Psoas muscle (tissue), 8 donors: Measurements from ENCODE around the gene LRRC14B. TPM values are rescaled to one million over a fixed set of nuclear protein-coding genes. Genes with fewer than 3 reads are reported as not detected.
"Not testable (repeated sequence)": the region's sequence is repeated elsewhere in the genome, so short reads cannot be mapped to it uniquely, and the experiment has no call there.

Experiments used
- ATAC-seq, 4 donors: fragments of 200-7000 bp; cut with Tn5 transposase; one replicate each; pipeline ENCODE4 v1.9.1; 2020; ENCODE audit warnings: moderate library complexity in 3 of 4, mild to moderate bottlenecking in 2 of 4
- DNase-seq, 2 donors: peaks; one replicate each; pipeline ENCODE4 v3.0.0-alpha.2; 2020
- H3K27ac ChIP-seq: fragments of 200-600 bp; one replicate; pipeline ENCODE4 v1.8.0; 2022
- H3K27me3 ChIP-seq, 3 donors: fragments of 200-600 bp in 1 of 3; one replicate each; pipeline versions ENCODE4 v1.6.1 to v1.8.0; 2013 to 2022; ENCODE audit warnings: low read length in 2 of 3, mild to moderate bottlenecking in 2 of 3, moderate library complexity in 1 of 3; ENCODE audit not compliant: insufficient read depth in 3 of 3
- H3K36me3 ChIP-seq, 2 donors: fragments of 200-600 bp in 1 of 2; one replicate each; pipeline versions ENCODE4 v1.6.1 to v1.8.0; 2013 to 2022; ENCODE audit warnings: low read depth in 1 of 2, mild to moderate bottlenecking in 1 of 2, moderate library complexity in 1 of 2; ENCODE audit not compliant: insufficient read depth in 1 of 2
- H3K4me1 ChIP-seq: fragments of 200-600 bp; one replicate; pipeline ENCODE4 v1.8.0; 2022
- H3K4me3 ChIP-seq: fragments of 200-600 bp; one replicate; pipeline ENCODE4 v1.8.0; 2022; ENCODE audit warnings: mild to moderate bottlenecking
- H3K9me3 ChIP-seq: fragments of 200-600 bp; one replicate; pipeline ENCODE4 v1.8.0; 2022
- WGBS, 3 donors: extraction: QIAGEN DNeasy Blood & Tissue Kit; methylation state at CpG; one replicate each; pipeline versions ENCODE4 v1.1.6 to v1.1.7; 2013; 5-methylcytosine and 5-hydroxymethylcytosine counted together
- intact Hi-C, 2 donors: fragments of 100-400 bp; cut with DNase I; formaldehyde crosslinking; loops; one replicate each; pipeline versions ENCODE4 v1.11.0 to v1.14.2; 2022
- polyA plus RNA-seq, 3 donors: library from polyadenylated mRNA; stranded (reverse); fragments of 200-250 nt; gene quantifications; one replicate each; pipeline ENCODE4 v1.2.3, GENCODE V29; 2013
- total RNA-seq, 4 donors: library from RNA; stranded (reverse); fragmentation: NEBNext Ultra II Directional in 2 of 4; extraction: Animal tissue kit (Norgen Biotek cat#: 25700) in 2 of 4; gene quantifications; one replicate each; pipeline versions ENCODE4 v1.2.1 to v1.2.4, GENCODE V29; 2021 to 2023
- TF ChIP-seq, protein P1 (sequence below): fragments of 200-600 bp; IDR thresholded peaks from one replicate; pipeline ENCODE4 v1.8.0; 2022; ENCODE audit warnings: antibody characterized with exemption
- donor health status: healthy with polysubstance abuse.
- donor health status: DM: no; HTN: no; CAD: no; lungs with moderate emphysema.
- donor health status: Bipolar disorder and iron deficiency.
- donor health status: healthy.
- donor health status: DM: yes; HTN: yes; CAD: no.
- donor health status: DM: no; HTN: no; CAD: no.
- donor health status: DM: no; HTN: no; CAD: no.
- donor health status: DM: yes; HTN: yes; CAD: no.

Gene LRRC14B
- total and polyA plus RNA-seq, 7 donors, result 0.42 to 15.5 (median 9.5) TPM

DNA sequence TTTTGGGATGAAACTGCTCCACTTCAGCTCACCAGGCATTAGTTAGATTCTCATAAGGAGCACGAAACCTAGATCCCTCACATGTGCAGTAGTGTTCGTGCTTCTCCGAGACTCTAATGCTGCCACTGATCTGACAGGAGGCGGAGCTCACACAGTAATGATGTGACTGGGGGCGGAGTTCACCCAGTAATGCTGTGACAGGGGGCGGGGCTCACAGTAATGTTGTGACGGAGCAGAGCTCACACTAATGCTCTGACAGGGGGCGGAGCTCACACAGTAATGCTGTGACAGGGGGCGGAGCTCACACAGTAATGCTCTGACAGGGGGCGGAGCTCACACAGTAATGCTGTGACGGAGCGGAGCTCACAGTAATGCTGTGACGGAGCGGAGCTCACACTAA is 27.1 kb upstream of the LRRC14B start:
- 77 to 90% (median 83%) methylated on average over 11 to 14 of the region's 14 CpGs for WGBS, 3 donors

DNA sequence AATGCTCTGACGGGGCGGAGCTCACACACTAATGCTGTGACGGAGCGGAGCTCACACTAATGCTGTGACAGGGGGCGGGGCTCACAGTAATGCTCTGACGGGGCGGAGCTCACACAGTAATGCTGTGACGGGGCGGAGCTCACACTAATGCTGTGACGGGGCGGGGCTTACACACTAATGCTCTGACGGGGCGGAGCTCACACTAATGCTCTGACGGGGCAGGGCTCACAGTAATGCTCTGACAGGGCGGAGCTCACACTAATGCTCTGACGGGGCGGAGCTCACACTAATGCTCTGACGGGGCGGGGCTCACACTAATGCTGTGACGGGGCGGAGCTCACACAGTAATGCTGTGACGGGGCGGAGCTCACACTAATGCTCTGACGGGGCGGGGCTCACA is 26.5 kb upstream of the LRRC14B start:
- intact Hi-C loops, H3K27me3 ChIP-seq: not testable (repeated sequence)
- 75 to 92% (median 89%) methylated on average over 19 to 25 of the region's 25 CpGs for WGBS, 3 donors

More for the DNA sequence above, 27.1 kb upstream of the LRRC14B start:
- intact Hi-C loops, result no loop called here
- Histone ChIP-seq H3K27me3 (peaks cover 0 to 11% (median 3%) of the 10 kb centered on the region in 3 donors), H3K4me1 (no peaks in the 10 kb centered on the region), H3K9me3 (no peaks in the 10 kb centered on the region), H3K27ac (no peak overlapping the region), H3K4me3 (no peak overlapping the region), H3K36me3 (no peaks in the 10 kb centered on the region)
- DNase-seq, result peak in 1 of 2 donors; percentile 43
- TF ChIP-seq, protein P1, sequence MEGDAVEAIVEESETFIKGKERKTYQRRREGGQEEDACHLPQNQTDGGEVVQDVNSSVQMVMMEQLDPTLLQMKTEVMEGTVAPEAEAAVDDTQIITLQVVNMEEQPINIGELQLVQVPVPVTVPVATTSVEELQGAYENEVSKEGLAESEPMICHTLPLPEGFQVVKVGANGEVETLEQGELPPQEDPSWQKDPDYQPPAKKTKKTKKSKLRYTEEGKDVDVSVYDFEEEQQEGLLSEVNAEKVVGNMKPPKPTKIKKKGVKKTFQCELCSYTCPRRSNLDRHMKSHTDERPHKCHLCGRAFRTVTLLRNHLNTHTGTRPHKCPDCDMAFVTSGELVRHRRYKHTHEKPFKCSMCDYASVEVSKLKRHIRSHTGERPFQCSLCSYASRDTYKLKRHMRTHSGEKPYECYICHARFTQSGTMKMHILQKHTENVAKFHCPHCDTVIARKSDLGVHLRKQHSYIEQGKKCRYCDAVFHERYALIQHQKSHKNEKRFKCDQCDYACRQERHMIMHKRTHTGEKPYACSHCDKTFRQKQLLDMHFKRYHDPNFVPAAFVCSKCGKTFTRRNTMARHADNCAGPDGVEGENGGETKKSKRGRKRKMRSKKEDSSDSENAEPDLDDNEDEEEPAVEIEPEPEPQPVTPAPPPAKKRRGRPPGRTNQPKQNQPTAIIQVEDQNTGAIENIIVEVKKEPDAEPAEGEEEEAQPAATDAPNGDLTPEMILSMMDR, result no peak
- no peak for ATAC-seq

DNA sequence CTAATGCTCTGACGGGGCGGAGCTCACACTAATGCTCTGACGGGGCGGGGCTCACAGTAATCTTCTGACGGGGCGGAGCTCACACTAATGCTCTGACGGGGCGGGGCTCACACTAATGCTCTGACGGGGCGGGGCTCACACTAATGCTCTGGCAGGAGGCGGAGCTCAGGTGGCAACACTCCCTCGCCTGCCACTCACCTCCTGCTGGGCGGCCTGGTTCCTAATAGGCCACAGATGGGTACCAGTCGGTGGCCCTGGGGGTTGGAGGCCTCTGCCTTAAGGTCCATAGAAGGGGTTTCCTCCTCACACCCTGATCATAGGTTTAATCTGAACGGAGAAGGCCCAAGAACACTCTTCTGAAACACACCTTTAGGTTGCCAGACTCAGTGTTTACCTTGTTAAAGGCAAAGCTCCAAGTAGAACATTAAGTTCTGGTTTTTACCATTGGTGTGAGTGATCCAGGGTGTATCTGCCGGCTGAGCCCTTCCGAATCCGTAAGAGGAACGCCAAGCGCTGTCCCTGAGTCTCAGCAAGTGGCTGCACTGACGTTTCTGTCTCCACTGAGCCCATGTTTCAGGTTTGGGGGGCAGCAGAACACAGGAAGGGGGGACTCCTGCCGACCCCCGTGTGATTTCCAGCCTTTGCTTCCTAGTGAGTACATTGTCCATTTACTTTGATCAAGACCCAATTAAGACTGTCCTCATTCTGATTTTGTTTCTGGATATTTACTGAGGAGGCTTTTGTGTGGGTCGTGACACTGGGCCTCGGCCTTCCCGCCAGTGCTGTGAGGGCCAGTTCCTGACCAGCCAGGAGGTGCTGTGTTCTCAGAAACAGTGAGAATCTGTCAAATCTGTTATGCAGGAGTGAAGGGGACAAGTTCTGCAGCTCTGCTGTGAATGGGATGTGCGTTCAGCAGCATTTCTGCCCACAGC is 24.6 kb upstream of the LRRC14B start:
- DNase-seq, result peak; percentile 7 to 17

More for the DNA sequence above, 26.5 kb upstream of the LRRC14B start:
- H3K36me3 ChIP-seq, H3K4me1 ChIP-seq, H3K27ac ChIP-seq, H3K4me3 ChIP-seq, H3K9me3 ChIP-seq, ATAC-seq: not testable (repeated sequence)
- peak in 1 of 2 donors; percentile 19 for DNase-seq

DNA sequence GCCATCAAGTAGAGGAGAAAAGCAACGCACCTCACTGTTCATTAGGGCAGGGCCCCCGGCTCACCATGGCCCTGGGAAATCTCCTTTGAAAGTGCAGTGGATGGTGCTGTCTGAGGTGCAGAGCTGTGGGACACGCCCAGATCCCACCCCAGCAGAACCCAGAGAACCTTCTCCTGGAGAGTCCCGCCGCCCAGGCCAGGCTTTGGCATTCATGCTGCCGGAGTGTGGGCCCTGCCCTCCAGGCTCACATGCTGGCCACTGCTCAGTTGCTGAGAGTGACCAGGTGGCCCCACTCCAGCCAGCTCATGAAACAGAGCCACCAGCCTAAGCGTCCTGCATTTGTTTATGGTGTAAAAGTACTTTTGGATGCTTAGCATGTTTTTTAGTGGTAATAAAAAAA is 23.8 kb upstream of the LRRC14B start:
- 73 to 83% (median 81%) methylated on average over 7 of the region's 7 CpGs for WGBS, 3 donors
- TF ChIP-seq, protein P1, result no peak
- DNase-seq, result peak in 1 of 2 donors; percentile 43
- Histone ChIP-seq H3K27me3 (peaks cover 0 to 8% (median 0%) of the 10 kb centered on the region in 3 donors), H3K9me3 (no peaks in the 10 kb centered on the region), H3K4me3 (no peak overlapping the region), H3K36me3 (no peaks in the 10 kb centered on the region), H3K4me1 (no peaks in the 10 kb centered on the region), H3K27ac (no peak overlapping the region)
- no peak for ATAC-seq
- intact Hi-C loops, result no loop called here

More for the DNA sequence above, 24.6 kb upstream of the LRRC14B start:
- Histone ChIP-seq H3K9me3 (no peaks in the 10 kb centered on the region), H3K27ac (no peak overlapping the region), H3K27me3 (peaks cover 0 to 1% (median 0%) of the 10 kb centered on the region in 3 donors), H3K4me1 (no peaks in the 10 kb centered on the region), H3K36me3 (no peaks in the 10 kb centered on the region), H3K4me3 (no peak overlapping the region)
- no peak for ATAC-seq
- 89 to 95% (median 93%) methylated on average over 23 to 25 of the region's 27 CpGs for WGBS, 3 donors
- intact Hi-C loops, result no loop called here
- TF ChIP-seq, protein P1, result no peak

DNA sequence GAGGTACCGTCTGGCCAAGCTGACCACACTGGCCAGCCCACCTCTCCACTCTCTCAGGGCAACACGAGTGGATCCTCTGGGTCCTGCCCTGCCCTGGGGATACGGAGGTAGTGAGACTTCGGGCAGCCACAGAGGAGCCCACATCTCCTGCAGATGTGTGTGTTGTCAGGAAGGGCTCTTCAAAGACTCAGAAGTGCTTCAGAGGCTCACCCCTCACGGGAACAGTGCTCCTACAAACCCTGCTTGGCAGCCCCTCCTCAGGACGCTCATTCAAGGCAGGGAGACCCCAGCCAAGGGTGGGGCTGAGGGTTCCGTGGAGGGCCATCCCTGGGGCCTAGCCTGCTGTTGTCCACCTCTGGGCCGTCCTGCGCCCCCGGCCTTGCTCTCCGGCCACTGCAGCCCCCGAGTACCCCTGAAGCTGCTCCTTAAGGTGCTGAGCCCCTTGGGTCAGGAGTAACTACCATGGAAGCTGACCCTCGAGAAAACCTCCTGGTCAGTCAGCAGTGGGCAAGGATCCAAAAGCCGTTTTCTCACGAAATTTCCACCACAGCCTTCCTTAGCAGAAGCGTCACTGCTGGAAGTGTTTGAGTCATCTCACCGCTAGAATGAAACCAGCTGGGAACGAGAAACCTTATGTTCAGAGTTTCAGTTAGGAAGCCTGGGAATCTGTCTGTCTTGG is 23.2 kb upstream of the LRRC14B start:
- WGBS, 3 donors, result 68 to 75% (median 71%) methylated on average over 18 of the region's 18 CpGs
- peak; percentile 8 to 11 for DNase-seq
- no peak overlapping the region for H3K27ac ChIP-seq

More for the DNA sequence above, 23.2 kb upstream of the LRRC14B start:
- H3K4me3 ChIP-seq, result no peak overlapping the region
- TF ChIP-seq, protein P1, result no peak
- H3K36me3 ChIP-seq, result no peaks in the 10 kb centered on the region
- ATAC-seq, result no peak
- intact Hi-C loops, result no loop called here
- peaks cover 0 to 11% (median 0%) of the 10 kb centered on the region in 3 donors for H3K27me3 ChIP-seq
- H3K9me3 ChIP-seq, result no peaks in the 10 kb centered on the region
- no peaks in the 10 kb centered on the region for H3K4me1 ChIP-seq
